Psoas muscle (tissue), 8 donors: ENCODE results near the gene NEAT1. TPM values are rescaled to one million over a fixed set of nuclear protein-coding genes. Genes with fewer than 3 reads are reported as not detected.

Experiments
- ATAC-seq, 4 donors: fragments of 200-7000 bp; cut with Tn5 transposase; one replicate each; pipeline ENCODE4 v1.9.1; 2020; ENCODE audit warnings: moderate library complexity in 3 of 4, mild to moderate bottlenecking in 2 of 4
- DNase-seq, 2 donors: peaks; one replicate each; pipeline ENCODE4 v3.0.0-alpha.2; 2020
- H3K27ac ChIP-seq: fragments of 200-600 bp; one replicate; pipeline ENCODE4 v1.8.0; 2022
- H3K27me3 ChIP-seq, 3 donors: fragments of 200-600 bp in 1 of 3; one replicate each; pipeline versions ENCODE4 v1.6.1 to v1.8.0; 2013 to 2022; ENCODE audit warnings: low read length in 2 of 3, mild to moderate bottlenecking in 2 of 3, moderate library complexity in 1 of 3; ENCODE audit not compliant: insufficient read depth in 3 of 3
- H3K36me3 ChIP-seq, 2 donors: fragments of 200-600 bp in 1 of 2; one replicate each; pipeline versions ENCODE4 v1.6.1 to v1.8.0; 2013 to 2022; ENCODE audit warnings: low read depth in 1 of 2, mild to moderate bottlenecking in 1 of 2, moderate library complexity in 1 of 2; ENCODE audit not compliant: insufficient read depth in 1 of 2
- H3K4me1 ChIP-seq: fragments of 200-600 bp; one replicate; pipeline ENCODE4 v1.8.0; 2022
- H3K4me3 ChIP-seq: fragments of 200-600 bp; one replicate; pipeline ENCODE4 v1.8.0; 2022; ENCODE audit warnings: mild to moderate bottlenecking
- H3K9me3 ChIP-seq: fragments of 200-600 bp; one replicate; pipeline ENCODE4 v1.8.0; 2022
- WGBS, 3 donors: extraction: QIAGEN DNeasy Blood & Tissue Kit; methylation state at CpG; one replicate each; pipeline versions ENCODE4 v1.1.6 to v1.1.7; 2013; 5-methylcytosine and 5-hydroxymethylcytosine counted together
- intact Hi-C, 2 donors: fragments of 100-400 bp; cut with DNase I; formaldehyde crosslinking; loops; one replicate each; pipeline versions ENCODE4 v1.11.0 to v1.14.2; 2022
- polyA plus RNA-seq, 3 donors: library from polyadenylated mRNA; stranded (reverse); fragments of 200-250 nt; gene quantifications; one replicate each; pipeline ENCODE4 v1.2.3, GENCODE V29; 2013
- total RNA-seq, 4 donors: library from RNA; stranded (reverse); fragmentation: NEBNext Ultra II Directional in 2 of 4; extraction: Animal tissue kit (Norgen Biotek cat#: 25700) in 2 of 4; gene quantifications; one replicate each; pipeline versions ENCODE4 v1.2.1 to v1.2.4, GENCODE V29; 2021 to 2023
- TF ChIP-seq, protein P1 (sequence below): fragments of 200-600 bp; IDR thresholded peaks from one replicate; pipeline ENCODE4 v1.8.0; 2022; ENCODE audit warnings: antibody characterized with exemption
- donor health status: healthy with polysubstance abuse.
- donor health status: DM: no; HTN: no; CAD: no; lungs with moderate emphysema.
- donor health status: Bipolar disorder and iron deficiency.
- donor health status: healthy.
- donor health status: DM: yes; HTN: yes; CAD: no.
- donor health status: DM: no; HTN: no; CAD: no.
- donor health status: DM: no; HTN: no; CAD: no.
- donor health status: DM: yes; HTN: yes; CAD: no.

NEAT1 gene
- total and polyA plus RNA-seq, 7 donors, result 474 to 1,759 (median 716) TPM

DNA sequence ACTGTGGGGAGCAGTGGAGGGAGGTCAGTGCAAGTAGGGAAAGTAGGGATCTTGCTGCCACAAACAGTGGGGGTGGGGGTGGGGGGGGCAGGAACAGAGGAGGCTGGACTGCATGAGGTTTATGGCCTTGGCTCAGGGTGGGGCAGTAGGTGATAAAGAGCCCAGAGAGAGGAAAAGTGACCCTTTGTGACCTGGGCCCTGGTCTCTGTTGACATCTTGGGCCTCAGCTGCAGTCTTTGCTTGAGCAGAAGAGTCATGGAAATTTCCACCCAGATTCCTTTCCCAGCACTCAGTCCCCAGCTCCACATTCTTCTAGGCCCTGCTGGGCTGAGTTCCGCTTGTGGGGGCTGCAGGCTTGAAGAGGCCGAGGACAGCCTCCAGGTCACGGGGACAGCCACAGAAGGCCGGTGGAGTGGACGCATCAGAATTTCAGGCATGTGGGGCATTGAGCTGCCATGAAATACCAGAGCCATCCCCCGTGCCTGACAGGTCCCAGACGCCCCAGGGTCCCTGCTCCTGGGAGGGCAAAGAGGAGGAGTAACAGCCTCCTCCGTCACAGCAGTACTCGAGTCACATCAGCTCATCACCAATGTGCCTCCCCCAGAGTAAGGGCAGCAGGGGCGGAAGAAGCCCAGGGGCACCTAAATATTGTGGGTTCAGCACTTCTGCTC lies 66.6 kb downstream of the NEAT1 start:
- intact Hi-C loops, result no loop called here
- Histone ChIP-seq H3K4me1 (peaks cover 83% of the 10 kb centered on the region), H3K27ac (peak overlapping the region; percentile 99)

DNA sequence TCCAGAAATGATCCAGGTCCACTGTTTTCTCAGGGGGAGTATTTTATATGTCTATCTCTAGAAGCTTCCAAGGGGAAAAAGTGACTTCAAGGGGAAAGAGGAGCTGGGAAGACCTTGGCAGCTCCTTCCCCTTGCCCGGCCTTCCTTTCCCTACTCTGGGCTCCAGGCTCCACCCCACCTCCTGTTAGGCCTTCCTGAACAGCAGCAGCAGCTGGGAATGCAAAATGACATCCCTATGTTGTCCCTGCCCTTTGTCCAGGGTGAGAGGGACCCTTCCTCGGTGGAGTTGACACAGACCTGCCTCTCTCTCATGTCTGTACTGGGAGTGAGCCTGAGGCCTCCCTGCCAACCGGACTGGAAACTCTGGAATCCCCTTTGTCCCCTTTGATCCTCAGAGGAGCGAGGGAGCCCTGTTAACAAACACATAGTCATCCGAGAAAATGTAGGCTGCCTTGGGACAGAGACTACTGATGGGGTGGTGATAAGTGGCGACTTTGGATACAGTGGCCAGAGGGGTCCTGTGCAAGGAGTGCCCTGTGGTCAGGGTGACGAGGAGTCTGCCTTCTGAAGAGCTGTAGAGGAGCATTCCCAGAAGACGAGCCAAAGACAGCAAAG lies 67.2 kb downstream of the NEAT1 start:
- TF ChIP-seq, protein P1, sequence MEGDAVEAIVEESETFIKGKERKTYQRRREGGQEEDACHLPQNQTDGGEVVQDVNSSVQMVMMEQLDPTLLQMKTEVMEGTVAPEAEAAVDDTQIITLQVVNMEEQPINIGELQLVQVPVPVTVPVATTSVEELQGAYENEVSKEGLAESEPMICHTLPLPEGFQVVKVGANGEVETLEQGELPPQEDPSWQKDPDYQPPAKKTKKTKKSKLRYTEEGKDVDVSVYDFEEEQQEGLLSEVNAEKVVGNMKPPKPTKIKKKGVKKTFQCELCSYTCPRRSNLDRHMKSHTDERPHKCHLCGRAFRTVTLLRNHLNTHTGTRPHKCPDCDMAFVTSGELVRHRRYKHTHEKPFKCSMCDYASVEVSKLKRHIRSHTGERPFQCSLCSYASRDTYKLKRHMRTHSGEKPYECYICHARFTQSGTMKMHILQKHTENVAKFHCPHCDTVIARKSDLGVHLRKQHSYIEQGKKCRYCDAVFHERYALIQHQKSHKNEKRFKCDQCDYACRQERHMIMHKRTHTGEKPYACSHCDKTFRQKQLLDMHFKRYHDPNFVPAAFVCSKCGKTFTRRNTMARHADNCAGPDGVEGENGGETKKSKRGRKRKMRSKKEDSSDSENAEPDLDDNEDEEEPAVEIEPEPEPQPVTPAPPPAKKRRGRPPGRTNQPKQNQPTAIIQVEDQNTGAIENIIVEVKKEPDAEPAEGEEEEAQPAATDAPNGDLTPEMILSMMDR, result no peak
- DNase-seq (peak in 1 of 2 donors; percentile 49), ATAC-seq (no peak)
- no peaks in the 10 kb centered on the region for H3K9me3 ChIP-seq
- H3K27me3 ChIP-seq, result no peaks in the 10 kb centered on the region
- 41 to 45% (median 44%) methylated on average over 8 of the region's 8 CpGs for WGBS, 3 donors
- H3K4me3 ChIP-seq, result peak overlapping the region; percentile 4
- H3K4me1 ChIP-seq, result peaks cover 90% of the 10 kb centered on the region
- peak overlapping the region; percentile 99 for H3K27ac ChIP-seq
- H3K36me3 ChIP-seq, result no peaks in the 10 kb centered on the region
- intact Hi-C loops, result no loop called here

More for the DNA sequence above, 66.6 kb downstream of the NEAT1 start:
- WGBS, 3 donors, result 23 to 29% (median 26%) methylated on average over 10 of the region's 10 CpGs
- TF ChIP-seq, protein P1, result no peak
- H3K36me3 ChIP-seq, result no peaks in the 10 kb centered on the region
- DNase-seq (peak; percentile 71 to 81), ATAC-seq (peak in 1 of 4 donors; percentile 7)
- H3K9me3 ChIP-seq, result no peaks in the 10 kb centered on the region
- peak overlapping the region; percentile 4 for H3K4me3 ChIP-seq
- H3K27me3 ChIP-seq, result no peaks in the 10 kb centered on the region

- no peak for DNase-seq
- Histone ChIP-seq H3K9me3 (no peaks in the 10 kb centered on the region), H3K27ac (peak overlapping the region; percentile 99), H3K27me3 (no peaks in the 10 kb centered on the region), H3K36me3 (no peaks in the 10 kb centered on the region), H3K4me1 (peaks cover 92% of the 10 kb centered on the region), H3K4me3 (peak overlapping the region; percentile 42)
- whole genome bisulfite sequencing, 3 donors, result 55 to 67% (median 64%) methylated on average over 3 of the region's 3 CpGs
- TF ChIP-seq, protein P1, result no peak
- no peak for ATAC-seq
- intact Hi-C loops, result no loop called here
Observed at GRCh38 chr11:65491163-65491465, 68.5 kb downstream of the NEAT1 start.

- peak; percentile 86 to 92 for DNase-seq
- TF ChIP-seq, protein P1, result no peak
- H3K27ac ChIP-seq, result peak overlapping the region; percentile 99
- 19 to 28% (median 23%) methylated on average over 17 of the region's 17 CpGs for WGBS, 3 donors
- H3K9me3 ChIP-seq, result no peaks in the 10 kb centered on the region
- peaks cover 93% of the 10 kb centered on the region for H3K4me1 ChIP-seq
- H3K4me3 ChIP-seq, result peak overlapping the region; percentile 42
- peak; percentile 56 to 66 (median 62) for ATAC-seq
- intact Hi-C loops, result no loop called here
- no peaks in the 10 kb centered on the region for H3K36me3 ChIP-seq
- H3K27me3 ChIP-seq, result no peaks in the 10 kb centered on the region
Observed at GRCh38 chr11:65491614-65492386, 69.2 kb downstream of the NEAT1 start.
